HG03060 (cell line): ENCODE results near the gene MPG.

Experiments used
- ATAC-seq: cut with Tn5 transposase; IDR thresholded peaks from one replicate; pipeline ENCODE4 v1.9.1; 2021; ENCODE audit warnings: low read depth, moderate number of reproducible peaks; ENCODE audit not compliant: unreplicated experiment

Gene MPG

GRCh38 chr16:50769-51591 is 27.0 kb upstream of the MPG start:
- ATAC-seq, result no peak

- ATAC-seq, result peak; percentile 89
Measured at GRCh38 chr16:53346-54236, 24.4 kb upstream of the MPG start, which contains the start of the genes POLR3K and SNRNP25. Gene POLR3K (minus strand): TSS chr16:53608. CDS start chr16:53586, 22 bp downstream. Gene SNRNP25 (plus strand): TSS chr16:53828. CDS start chr16:54017, 189 bp downstream.

GRCh38 chr16:54237-54581 is 23.8 kb upstream of the MPG start:
- ATAC-seq, result no peak

- ATAC-seq, result no peak
Measured at GRCh38 chr16:55571-56136, 22.4 kb upstream of the MPG start.

GRCh38 chr16:56231-56927 is 21.6 kb upstream of the MPG start:
- no peak for ATAC-seq

GRCh38 chr16:57711-58110 is 20.3 kb upstream of the MPG start:
- ATAC-seq, result no peak

GRCh38 chr16:58491-59439 is 19.3 kb upstream of the MPG start:
- ATAC-seq, result no peak

- no peak for ATAC-seq
Measured at GRCh38 chr16:59440-60059, 18.5 kb upstream of the MPG start.

- no peak for ATAC-seq
Measured at GRCh38 chr16:60166-60565, 17.9 kb upstream of the MPG start.

GRCh38 chr16:60929-61878 is 16.8 kb upstream of the MPG start:
- no peak for ATAC-seq

- ATAC-seq, result no peak
Measured at GRCh38 chr16:61879-62281, 16.1 kb upstream of the MPG start.

GRCh38 chr16:62283-62967 is 15.6 kb upstream of the MPG start:
- ATAC-seq, result no peak

- ATAC-seq, result no peak
Measured at GRCh38 chr16:62968-63391, 15.0 kb upstream of the MPG start.

GRCh38 chr16:63466-63865 is 14.6 kb upstream of the MPG start:
- ATAC-seq, result no peak

- no peak for ATAC-seq
Measured at GRCh38 chr16:63998-64913, 13.8 kb upstream of the MPG start.

GRCh38 chr16:64914-65255 is 13.1 kb upstream of the MPG start:
- no peak for ATAC-seq
